Measurements from ENCODE around the gene SNN.
A peak's percentile ranks its signal among the peaks of the same experiment; 100 is the strongest.

Gene SNN

GRCh38 chr16:11667221-11667823 is 933 bp upstream of the SNN start:
- DNase-seq (ENCODE audit: low read depth), result no peak

- no peak for DNase-seq (ENCODE audit: low read depth)
Measured at GRCh38 chr16:11668623-11669379, 546 bp downstream of the SNN start.

DNA sequence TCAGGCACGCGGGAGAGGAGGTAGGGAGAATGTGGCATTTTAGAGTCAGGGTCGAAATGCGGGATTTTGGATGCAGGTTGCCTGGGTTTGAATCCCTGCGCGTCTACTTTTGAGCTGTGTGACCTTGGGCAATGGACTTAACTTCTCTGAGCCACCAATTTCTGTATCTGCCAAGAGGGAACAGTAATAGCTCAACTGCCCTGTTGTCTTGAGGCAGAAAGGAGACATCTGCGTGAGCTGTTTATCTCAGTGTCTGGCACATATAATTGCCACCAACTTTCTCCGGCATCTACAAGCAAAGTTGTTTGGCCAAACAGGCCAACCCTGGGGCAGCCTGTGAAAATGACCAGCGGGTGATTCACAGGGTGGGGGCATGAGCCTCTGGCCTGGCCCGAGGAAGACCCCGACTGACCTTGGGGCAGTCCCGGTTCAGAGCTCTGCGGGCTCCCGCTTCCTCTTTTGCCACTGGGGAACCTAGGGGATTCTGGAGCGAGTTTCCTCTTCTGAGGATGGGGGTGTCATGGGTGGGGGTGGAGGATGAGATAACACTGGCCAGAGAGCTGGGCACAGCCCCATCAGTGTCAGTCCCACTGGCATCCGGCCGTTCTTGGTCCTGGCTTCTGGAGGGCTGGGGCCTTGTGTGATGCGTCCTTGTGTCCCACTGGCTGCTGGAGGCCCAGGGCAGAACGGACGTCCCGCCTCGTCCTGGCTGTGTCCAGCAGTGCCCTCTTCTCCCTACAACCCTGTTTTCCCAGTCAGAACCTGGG is 1.3 kb downstream of the SNN start:
- DNase-seq (ENCODE audit: low read depth), result peak; percentile 45

DNA sequence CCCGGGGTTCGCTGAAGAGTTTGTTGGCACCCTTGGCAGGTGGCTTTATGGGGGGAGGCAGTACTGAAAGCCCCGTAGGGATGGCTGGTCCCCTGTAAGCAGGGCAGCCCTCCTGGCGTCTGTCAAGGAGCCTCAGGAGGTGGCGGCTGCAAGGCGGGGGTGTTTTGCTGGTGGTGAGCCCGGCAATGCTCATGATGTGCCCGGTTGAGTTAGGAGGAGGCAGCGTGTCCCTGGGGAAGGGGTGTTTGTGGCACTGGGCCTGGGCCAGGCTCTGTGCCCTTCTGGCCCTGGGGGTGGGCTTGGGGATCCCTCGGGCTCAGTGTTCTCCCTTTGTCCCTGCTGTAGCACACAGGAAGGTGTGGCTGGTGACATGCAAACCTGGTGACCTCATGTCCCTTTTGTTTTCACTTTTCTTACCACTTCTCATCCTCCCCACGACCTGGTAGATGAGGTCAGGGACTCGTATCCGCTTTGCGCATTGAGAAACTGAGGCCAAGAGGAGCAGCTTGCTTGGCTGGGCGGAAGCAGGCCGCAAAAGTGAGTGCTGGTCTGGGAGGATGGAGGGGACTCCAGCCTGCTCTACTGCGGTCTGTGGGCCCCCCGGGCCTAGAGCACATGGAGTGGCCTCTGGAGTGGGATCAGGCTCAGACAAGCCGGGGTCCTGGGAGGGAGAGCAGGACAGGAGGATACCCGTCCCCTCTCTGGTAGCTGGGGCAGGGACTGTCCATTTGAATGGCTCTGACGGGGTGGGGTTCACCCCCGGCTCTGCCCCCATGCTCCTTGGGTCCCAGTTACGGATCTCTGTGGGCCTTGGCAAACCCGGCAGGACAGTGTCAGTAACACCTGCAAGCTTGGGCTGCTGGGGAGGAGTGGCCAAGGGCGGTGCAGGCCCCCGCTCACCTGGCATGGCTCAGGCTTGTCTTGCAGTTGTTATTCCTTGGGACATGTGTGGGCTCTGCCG is 2.2 kb downstream of the SNN start:
- DNase-seq (ENCODE audit: low read depth), result no peak

DNA sequence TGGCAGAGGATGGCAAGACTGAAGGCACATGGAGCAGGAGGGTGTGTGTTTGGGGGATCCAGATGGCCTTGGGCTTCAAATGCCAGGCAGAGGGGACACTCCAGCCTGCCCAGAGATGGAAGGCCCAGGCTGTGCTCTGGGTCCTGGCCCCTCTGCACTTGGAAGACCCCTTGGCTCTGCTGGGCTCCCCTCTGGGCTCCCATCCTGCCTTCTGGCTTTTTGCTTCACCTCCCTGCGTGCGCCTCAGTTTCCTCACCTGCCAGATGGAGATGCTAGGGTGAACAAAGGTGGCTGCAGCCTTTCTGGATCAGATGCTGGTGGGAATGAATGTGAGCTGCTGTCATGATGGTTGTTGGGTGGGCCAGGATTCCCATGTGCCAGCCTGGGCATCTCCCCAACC is 3.0 kb downstream of the SNN start:
- no peak for DNase-seq (ENCODE audit: low read depth)

- no peak for DNase-seq (ENCODE audit: low read depth)
Measured at GRCh38 chr16:11671676-11672075, 3.4 kb downstream of the SNN start.

DNA sequence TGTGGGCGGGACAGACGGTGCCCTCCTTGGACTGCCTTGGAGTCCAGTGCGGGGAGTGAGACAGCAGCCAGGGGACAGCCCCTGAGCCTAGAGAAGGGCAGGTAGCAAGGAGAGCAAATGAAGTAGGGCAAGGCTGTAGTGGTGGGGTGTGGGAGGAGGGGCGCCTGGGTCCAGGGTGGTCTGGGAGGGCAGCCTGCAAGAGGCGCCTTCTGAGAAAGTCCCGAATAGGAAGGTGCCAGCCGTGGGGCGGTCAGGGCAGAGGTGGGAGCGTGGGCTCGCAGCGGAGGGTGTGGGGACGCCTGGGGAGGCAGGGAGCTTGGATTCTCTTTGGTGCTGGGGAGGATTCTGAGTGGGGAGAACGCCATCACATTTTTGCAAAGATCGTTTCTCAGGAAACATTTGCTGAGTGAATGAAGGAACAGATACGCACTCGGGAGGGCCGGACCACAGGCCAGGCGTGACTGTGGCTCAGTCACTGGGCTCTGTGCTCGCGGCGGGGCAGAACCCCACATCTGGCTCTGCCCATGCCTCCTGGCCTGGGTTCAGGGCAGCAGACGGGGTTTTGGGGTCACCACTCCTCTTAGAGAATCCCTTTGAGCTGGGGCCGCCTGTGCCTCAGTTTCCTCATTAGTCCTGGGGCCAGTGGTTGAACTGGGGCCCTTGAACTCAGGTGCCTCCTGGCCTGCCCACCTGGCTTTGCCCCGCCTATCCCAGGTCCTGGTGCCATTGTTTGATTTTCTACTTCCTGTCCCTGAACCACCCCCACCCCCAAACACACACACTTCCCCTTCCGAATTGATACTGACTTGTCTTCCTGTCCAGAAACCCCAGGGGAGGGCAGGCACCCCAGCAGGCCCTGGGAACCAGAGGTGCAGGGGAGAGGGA is 4.2 kb downstream of the SNN start:
- no peak for DNase-seq (ENCODE audit: low read depth)

GRCh38 chr16:11673091-11674000 is 5.1 kb downstream of the SNN start:
- DNase-seq (ENCODE audit: low read depth), result no peak

GRCh38 chr16:11674001-11674817 is 6.0 kb downstream of the SNN start:
- DNase-seq (ENCODE audit: low read depth), result no peak

- DNase-seq (ENCODE audit: low read depth), result peak; percentile 41
Measured at GRCh38 chr16:11674818-11675560, 6.7 kb downstream of the SNN start.

DNA sequence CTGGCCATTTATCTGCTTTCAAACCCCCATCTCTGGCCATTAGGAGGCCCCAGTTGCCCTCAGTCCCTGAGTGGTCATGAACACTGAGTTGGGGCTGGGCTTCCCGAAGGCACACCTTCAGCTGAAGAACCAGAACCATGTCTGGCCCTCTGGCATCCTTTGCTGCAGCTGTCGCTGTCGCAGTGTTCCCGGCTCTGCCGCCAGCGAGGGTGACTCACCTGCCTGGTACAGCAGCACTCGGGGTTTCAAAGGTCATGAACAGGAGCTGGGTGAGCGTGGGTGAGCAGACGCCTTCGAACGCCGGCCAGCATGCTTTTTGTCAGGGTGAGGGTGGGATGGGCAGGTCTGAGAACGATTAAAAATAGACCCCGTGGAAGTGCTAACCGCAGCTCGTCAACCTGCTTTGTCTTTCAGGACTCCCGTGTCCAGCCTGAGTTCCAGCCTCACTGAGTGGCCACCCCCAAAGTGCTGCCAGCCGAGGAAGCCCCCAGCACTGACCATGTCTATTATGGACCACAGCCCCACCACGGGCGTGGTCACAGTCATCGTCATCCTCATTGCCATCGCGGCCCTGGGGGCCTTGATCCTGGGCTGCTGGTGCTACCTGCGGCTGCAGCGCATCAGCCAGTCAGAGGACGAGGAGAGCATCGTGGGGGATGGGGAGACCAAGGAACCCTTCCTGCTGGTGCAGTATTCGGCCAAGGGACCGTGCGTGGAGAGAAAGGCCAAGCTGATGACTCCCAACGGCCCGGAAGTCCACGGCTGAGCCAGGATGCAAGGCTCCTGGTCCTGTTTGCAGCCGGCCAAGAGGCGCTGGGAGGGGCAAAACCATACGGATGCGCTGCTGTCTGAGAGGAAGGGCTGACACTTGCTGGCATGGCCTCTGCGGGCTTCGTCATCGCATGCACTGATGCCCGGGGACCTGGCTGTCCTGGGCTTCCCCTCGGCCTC is 7.6 kb downstream of the SNN start:
- peak; percentile 18 for DNase-seq (ENCODE audit: low read depth)

DNA sequence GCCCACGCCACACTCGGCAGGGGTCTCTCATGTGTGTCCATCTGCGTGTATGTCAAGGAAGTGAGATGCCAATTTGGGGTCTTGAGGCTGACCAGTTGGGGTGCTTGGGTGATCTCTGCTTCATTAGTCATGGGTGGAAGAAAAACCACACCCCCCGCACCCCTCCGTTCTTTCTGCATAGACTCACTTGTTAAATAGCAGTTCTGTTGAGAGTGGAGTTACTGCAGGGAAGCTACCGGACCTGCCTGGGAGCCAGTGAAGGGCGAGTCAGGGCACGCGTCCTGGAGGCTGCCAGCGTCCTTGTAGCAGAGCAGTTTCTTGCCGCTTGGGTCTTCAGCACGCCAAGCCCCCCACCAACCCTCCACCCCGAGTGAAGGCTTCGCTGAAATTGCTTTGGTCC is 8.5 kb downstream of the SNN start:
- no peak for DNase-seq (ENCODE audit: low read depth)

GRCh38 chr16:11677451-11677951 is 9.2 kb downstream of the SNN start:
- DNase-seq (ENCODE audit: low read depth), result peak; percentile 57

- no peak for DNase-seq (ENCODE audit: low read depth)
Measured at GRCh38 chr16:11677959-11678881, 10.0 kb downstream of the SNN start.

DNA sequence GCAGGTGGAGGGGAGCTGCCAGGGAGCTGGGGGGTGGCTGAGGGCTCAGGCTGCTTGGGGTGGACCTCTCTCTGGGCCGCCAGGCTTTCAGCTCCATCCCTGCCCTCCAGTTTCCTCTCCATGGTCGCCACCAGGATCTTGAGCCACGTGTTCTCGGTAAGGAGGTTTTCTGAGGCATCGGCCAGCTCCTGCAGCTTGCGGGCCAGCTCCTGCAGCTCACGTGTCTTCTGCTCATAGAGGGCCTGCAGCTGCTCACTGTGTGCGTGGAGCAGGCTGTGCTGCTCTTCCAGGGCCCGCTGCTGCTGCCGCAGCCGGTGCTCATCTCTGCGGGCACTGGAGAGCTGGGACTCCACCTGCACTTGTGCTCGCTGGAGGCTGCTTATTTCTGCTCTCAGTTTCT is 11.0 kb downstream of the SNN start:
- DNase-seq (ENCODE audit: low read depth), result no peak

All from ELR (cell line).